SK-N-SH treated with all-trans-retinoic acid at 6 μM for 48 hours (cell line): Measurements from ENCODE around the gene CBFB.

Experiments used
- ATAC-seq: fragments of 200-7000 bp; cut with Tn5 transposase; 3 replicates; pipeline ENCODE4 v1.9.1; 2020; ENCODE audit warnings: mild to moderate bottlenecking, moderate library complexity
- ARNTL ChIP-seq: fragments of 450-650 bp; formaldehyde crosslinking; IDR thresholded peaks from 2 replicates; pipeline ENCODE4 v1.5.0; 2020; ENCODE audit warnings: low read depth, mild to moderate bottlenecking, moderate library complexity, borderline replicate concordance
- CSDC2 ChIP-seq: fragments of 250-450 bp; sonication (Bioruptor Pico); IDR thresholded peaks from 2 replicates; pipeline ENCODE4 v1.5.0; 2020; ENCODE audit warnings: mild to moderate bottlenecking, moderate library complexity
- ESRRG ChIP-seq: fragments of 250-450 bp; sonication (Bioruptor Pico); IDR thresholded peaks from 2 replicates; pipeline ENCODE4 v1.6.1; 2021; ENCODE audit warnings: mild to moderate bottlenecking
- ISL1 ChIP-seq: fragments of 250-450 bp; sonication (Bioruptor Pico); IDR thresholded peaks from 2 replicates; pipeline ENCODE4 v2.1.2; 2022; ENCODE audit warnings: mild to moderate bottlenecking, moderate library complexity
- OSR1 ChIP-seq: fragments of 250-450 bp; sonication (Bioruptor Pico); IDR thresholded peaks from 2 replicates; pipeline ENCODE4 v1.8.0; 2022; ENCODE audit warnings: moderate library complexity, mild to moderate bottlenecking, inconsistent platforms
- PPARA ChIP-seq: fragments of 250-450 bp; sonication (Bioruptor Pico); IDR thresholded peaks from 2 replicates; pipeline ENCODE4 v1.5.0; 2020; ENCODE audit warnings: mild to moderate bottlenecking, borderline replicate concordance
- RARB ChIP-seq: fragments of 250-450 bp; sonication (Bioruptor Pico); IDR thresholded peaks from 2 replicates; pipeline ENCODE4 v1.8.0; 2021; ENCODE audit warnings: mild to moderate bottlenecking, moderate library complexity
- SNAI2 ChIP-seq: fragments of 250-450 bp; sonication (Bioruptor Pico); IDR thresholded peaks from 2 replicates; pipeline ENCODE4 v1.5.0; 2020; ENCODE audit warnings: mild to moderate bottlenecking, moderate library complexity
- TCF4 ChIP-seq: fragments of 250-450 bp; sonication (Bioruptor Pico); IDR thresholded peaks from 2 replicates; pipeline ENCODE4 v1.8.0; 2021; ENCODE audit warnings: mild to moderate bottlenecking, moderate library complexity, borderline replicate concordance
- ZC3H10 ChIP-seq: fragments of 250-450 bp; sonication (Bioruptor Pico); IDR thresholded peaks from 2 replicates; pipeline ENCODE4 v1.5.1; 2021; ENCODE audit warnings: mild to moderate bottlenecking, moderate library complexity
- ZFP3 ChIP-seq: fragments of 250-450 bp; sonication (Bioruptor Pico); IDR thresholded peaks from 2 replicates; pipeline ENCODE4 v1.5.0; 2020; ENCODE audit warnings: mild to moderate bottlenecking, moderate library complexity
- ZFP30 ChIP-seq: fragments of 450-650 bp; formaldehyde crosslinking; IDR thresholded peaks from 2 replicates; pipeline ENCODE4 v1.5.0; 2022; ENCODE audit warnings: mild to moderate bottlenecking, moderate library complexity
- ZNF70 ChIP-seq: fragments of 450-650 bp; formaldehyde crosslinking; IDR thresholded peaks from 2 replicates; pipeline ENCODE4 v1.5.0; 2020; ENCODE audit warnings: mild to moderate bottlenecking, moderate library complexity
- ZNF8 ChIP-seq: fragments of 450-650 bp; formaldehyde crosslinking; IDR thresholded peaks from 2 replicates; pipeline ENCODE4 v1.5.0; 2020; ENCODE audit warnings: mild to moderate bottlenecking, moderate library complexity
- TF ChIP-seq, protein P1 (sequence below): fragments of 250-450 bp; sonication (Bioruptor Pico); IDR thresholded peaks from 2 replicates; pipeline ENCODE4 v1.8.0; 2021; ENCODE audit warnings: low read depth, mild to moderate bottlenecking, moderate library complexity, borderline replicate concordance
- TF ChIP-seq, protein P2 (sequence below): fragments of 250-450 bp; sonication (Bioruptor Pico); IDR thresholded peaks from 2 replicates; pipeline ENCODE4 v1.5.1; 2020; ENCODE audit warnings: low read depth, mild to moderate bottlenecking, moderate library complexity
- TF ChIP-seq, protein P3 (sequence below): fragments of 250-450 bp; sonication (Bioruptor Pico); IDR thresholded peaks from 2 replicates; pipeline ENCODE4 v1.5.1; 2021; ENCODE audit warnings: mild to moderate bottlenecking, moderate library complexity
- TF ChIP-seq, protein P4 (sequence below): fragments of 250-450 bp; sonication (Bioruptor Pico); IDR thresholded peaks from 2 replicates; pipeline ENCODE4 v1.5.0; 2020; ENCODE audit warnings: mild to moderate bottlenecking, moderate library complexity
- TF ChIP-seq, protein P5 (sequence below): fragments of 250-450 bp; sonication (Bioruptor Pico); IDR thresholded peaks from 2 replicates; pipeline ENCODE4 v1.8.0; 2020; ENCODE audit warnings: mild to moderate bottlenecking, moderate library complexity, borderline replicate concordance

CBFB gene

DNA sequence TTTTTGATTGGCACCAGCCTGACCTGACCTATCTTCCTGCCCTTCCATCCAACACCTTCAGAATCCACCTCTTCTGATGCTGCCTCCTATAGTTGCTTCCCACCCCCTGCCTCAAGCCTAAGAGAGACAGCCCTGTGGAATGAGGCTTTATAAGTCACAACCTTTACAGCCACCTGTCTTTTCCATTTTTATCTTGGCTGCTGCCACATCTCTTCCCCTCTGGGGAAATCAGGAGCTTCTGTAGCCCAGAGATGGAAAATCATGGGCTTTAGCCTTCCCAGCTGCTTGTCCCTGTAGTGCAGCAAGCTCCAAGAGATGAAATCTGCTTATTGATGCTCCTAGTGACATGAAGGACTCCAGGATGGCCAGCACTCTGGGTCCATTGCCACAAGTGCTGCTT, 99.5 kb downstream of the CBFB start:
- TF ChIP-seq OSR1 (CRISPR knock-in tag) (no peak), CSDC2 (CRISPR knock-in tag) (no peak), ZFP30 (CRISPR knock-in tag) (no peak), RARB (no peak)
- TF ChIP-seq, protein P1, sequence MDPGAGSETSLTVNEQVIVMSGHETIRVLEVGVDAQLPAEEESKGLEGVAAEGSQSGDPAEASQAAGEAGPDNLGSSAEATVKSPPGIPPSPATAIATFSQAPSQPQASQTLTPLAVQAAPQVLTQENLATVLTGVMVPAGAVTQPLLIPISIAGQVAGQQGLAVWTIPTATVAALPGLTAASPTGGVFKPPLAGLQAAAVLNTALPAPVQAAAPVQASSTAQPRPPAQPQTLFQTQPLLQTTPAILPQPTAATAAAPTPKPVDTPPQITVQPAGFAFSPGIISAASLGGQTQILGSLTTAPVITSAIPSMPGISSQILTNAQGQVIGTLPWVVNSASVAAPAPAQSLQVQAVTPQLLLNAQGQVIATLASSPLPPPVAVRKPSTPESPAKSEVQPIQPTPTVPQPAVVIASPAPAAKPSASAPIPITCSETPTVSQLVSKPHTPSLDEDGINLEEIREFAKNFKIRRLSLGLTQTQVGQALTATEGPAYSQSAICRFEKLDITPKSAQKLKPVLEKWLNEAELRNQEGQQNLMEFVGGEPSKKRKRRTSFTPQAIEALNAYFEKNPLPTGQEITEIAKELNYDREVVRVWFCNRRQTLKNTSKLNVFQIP (CRISPR knock-in tag), result no peak
- ATAC-seq, result no peak

DNA sequence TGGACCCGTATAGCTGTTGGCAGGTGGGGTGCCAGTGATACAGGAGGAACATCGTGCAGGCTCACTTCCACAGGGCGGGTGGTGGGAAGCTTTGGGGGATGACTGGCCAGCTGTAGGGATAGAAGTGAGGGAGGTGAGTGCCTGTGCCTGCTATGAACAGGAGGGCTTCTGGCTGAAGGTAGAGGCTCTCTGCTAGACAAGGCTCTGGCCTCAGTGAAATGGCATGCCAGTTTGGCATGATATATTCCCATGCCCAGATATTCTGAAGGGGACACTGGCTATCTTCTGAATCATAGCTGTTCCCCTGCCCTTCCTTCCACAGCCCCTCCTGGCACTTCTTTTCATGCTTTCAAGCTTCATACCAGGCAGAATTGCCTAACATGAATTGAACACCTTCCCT, 99.9 kb downstream of the CBFB start:
- no peak for TF ChIP-seq ARNTL (CRISPR knock-in tag)
- no peak for TF ChIP-seq ZNF70 (CRISPR knock-in tag)
- TF ChIP-seq, protein P2, sequence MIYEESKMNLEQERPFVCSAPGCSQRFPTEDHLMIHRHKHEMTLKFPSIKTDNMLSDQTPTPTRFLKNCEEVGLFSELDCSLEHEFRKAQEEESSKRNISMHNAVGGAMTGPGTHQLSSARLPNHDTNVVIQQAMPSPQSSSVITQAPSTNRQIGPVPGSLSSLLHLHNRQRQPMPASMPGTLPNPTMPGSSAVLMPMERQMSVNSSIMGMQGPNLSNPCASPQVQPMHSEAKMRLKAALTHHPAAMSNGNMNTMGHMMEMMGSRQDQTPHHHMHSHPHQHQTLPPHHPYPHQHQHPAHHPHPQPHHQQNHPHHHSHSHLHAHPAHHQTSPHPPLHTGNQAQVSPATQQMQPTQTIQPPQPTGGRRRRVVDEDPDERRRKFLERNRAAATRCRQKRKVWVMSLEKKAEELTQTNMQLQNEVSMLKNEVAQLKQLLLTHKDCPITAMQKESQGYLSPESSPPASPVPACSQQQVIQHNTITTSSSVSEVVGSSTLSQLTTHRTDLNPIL (CRISPR knock-in tag), result no peak
- ATAC-seq, result no peak

DNA sequence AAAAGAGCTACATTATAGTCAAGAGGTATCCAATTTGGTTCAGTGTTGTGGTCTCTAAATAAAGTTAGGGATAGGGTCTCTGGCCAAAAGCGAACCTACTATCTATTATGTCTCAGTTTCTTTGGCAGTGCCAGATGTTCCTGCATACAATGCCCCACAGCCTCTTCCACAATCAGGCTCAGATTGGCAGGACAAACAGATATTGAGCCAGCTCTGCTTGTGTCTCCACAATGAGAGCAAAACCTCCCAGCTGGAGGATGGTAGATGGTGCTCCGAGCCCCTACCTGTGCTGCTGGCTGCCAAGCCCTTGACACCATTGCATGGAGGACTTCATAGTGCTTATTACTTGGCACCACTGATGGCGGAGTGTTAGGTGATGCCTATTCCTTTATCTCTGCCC, 100.5 kb downstream of the CBFB start:
- ATAC-seq, result no peak
- TF ChIP-seq ZFP3 (CRISPR knock-in tag) (no peak), CSDC2 (CRISPR knock-in tag) (no peak), TCF4 (CRISPR knock-in tag) (no peak), RARB (no peak), ISL1 (CRISPR knock-in tag) (no peak), ESRRG (CRISPR knock-in tag) (no peak), ARNTL (CRISPR knock-in tag) (no peak), PPARA (CRISPR knock-in tag) (no peak), ZFP30 (CRISPR knock-in tag) (no peak), ZNF8 (CRISPR knock-in tag) (no peak), ZC3H10 (CRISPR knock-in tag) (no peak), OSR1 (CRISPR knock-in tag) (no peak), SNAI2 (CRISPR knock-in tag) (no peak)
- TF ChIP-seq, protein P3, sequence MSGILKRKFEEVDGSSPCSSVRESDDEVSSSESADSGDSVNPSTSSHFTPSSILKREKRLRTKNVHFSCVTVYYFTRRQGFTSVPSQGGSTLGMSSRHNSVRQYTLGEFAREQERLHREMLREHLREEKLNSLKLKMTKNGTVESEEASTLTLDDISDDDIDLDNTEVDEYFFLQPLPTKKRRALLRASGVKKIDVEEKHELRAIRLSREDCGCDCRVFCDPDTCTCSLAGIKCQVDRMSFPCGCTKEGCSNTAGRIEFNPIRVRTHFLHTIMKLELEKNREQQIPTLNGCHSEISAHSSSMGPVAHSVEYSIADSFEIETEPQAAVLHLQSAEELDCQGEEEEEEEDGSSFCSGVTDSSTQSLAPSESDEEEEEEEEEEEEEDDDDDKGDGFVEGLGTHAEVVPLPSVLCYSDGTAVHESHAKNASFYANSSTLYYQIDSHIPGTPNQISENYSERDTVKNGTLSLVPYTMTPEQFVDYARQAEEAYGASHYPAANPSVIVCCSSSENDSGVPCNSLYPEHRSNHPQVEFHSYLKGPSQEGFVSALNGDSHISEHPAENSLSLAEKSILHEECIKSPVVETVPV (CRISPR knock-in tag), result no peak
- TF ChIP-seq, protein P4, sequence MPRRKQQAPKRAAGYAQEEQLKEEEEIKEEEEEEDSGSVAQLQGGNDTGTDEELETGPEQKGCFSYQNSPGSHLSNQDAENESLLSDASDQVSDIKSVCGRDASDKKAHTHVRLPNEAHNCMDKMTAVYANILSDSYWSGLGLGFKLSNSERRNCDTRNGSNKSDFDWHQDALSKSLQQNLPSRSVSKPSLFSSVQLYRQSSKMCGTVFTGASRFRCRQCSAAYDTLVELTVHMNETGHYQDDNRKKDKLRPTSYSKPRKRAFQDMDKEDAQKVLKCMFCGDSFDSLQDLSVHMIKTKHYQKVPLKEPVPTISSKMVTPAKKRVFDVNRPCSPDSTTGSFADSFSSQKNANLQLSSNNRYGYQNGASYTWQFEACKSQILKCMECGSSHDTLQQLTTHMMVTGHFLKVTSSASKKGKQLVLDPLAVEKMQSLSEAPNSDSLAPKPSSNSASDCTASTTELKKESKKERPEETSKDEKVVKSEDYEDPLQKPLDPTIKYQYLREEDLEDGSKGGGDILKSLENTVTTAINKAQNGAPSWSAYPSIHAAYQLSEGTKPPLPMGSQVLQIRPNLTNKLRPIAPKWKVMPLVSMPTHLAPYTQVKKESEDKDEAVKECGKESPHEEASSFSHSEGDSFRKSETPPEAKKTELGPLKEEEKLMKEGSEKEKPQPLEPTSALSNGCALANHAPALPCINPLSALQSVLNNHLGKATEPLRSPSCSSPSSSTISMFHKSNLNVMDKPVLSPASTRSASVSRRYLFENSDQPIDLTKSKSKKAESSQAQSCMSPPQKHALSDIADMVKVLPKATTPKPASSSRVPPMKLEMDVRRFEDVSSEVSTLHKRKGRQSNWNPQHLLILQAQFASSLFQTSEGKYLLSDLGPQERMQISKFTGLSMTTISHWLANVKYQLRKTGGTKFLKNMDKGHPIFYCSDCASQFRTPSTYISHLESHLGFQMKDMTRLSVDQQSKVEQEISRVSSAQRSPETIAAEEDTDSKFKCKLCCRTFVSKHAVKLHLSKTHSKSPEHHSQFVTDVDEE (CRISPR knock-in tag), result no peak
- TF ChIP-seq, protein P5, sequence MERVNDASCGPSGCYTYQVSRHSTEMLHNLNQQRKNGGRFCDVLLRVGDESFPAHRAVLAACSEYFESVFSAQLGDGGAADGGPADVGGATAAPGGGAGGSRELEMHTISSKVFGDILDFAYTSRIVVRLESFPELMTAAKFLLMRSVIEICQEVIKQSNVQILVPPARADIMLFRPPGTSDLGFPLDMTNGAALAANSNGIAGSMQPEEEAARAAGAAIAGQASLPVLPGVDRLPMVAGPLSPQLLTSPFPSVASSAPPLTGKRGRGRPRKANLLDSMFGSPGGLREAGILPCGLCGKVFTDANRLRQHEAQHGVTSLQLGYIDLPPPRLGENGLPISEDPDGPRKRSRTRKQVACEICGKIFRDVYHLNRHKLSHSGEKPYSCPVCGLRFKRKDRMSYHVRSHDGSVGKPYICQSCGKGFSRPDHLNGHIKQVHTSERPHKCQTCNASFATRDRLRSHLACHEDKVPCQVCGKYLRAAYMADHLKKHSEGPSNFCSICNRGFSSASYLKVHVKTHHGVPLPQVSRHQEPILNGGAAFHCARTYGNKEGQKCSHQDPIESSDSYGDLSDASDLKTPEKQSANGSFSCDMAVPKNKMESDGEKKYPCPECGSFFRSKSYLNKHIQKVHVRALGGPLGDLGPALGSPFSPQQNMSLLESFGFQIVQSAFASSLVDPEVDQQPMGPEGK (CRISPR knock-in tag), result no peak
- TF ChIP-seq, protein P1 (CRISPR knock-in tag), result no peak
- TF ChIP-seq, protein P2 (CRISPR knock-in tag), result no peak
- TF ChIP-seq, all 23 proteins: peak for 0
